ENCODE data around the gene TOB2.

Gene TOB2

GRCh38 chr22:41446639-41447434 is at the start of gene TOB2:
Gene TOB2 (minus strand): TSS chr22:41446801. CDS start chr22:41437345, 9,456 bp downstream.
- DNase-seq = peak; percentile 46 to 82

- no peak for DNase-seq
These were observed 44.9 kb upstream of the TOB2 start for GRCh38 chr22:41491374-41492100.

GRCh38 chr22:41488596-41489385 is 42.2 kb upstream of the TOB2 start:
- no peak for DNase-seq

GRCh38 chr22:41488076-41488475 is 41.5 kb upstream of the TOB2 start:
- DNase-seq = peak; percentile 63 to 89

- DNase-seq = no peak
These were observed 40.7 kb upstream of the TOB2 start for GRCh38 chr22:41487037-41487935.

GRCh38 chr22:41485033-41485432 is 38.4 kb upstream of the TOB2 start:
- DNase-seq = no peak

- DNase-seq = no peak
These were observed 35.8 kb upstream of the TOB2 start for GRCh38 chr22:41482319-41482935.

GRCh38 chr22:41481925-41482318 is 35.3 kb upstream of the TOB2 start:
- no peak for DNase-seq

- DNase-seq = no peak
These were observed 34.7 kb upstream of the TOB2 start for GRCh38 chr22:41481131-41481830.

GRCh38 chr22:41480397-41480735 is 33.8 kb upstream of the TOB2 start:
- DNase-seq = no peak

GRCh38 chr22:41479671-41480396 is 33.2 kb upstream of the TOB2 start:
- peak in 1 of 2 experiments; percentile 48 for DNase-seq

- DNase-seq = no peak
These were observed 32.4 kb upstream of the TOB2 start for GRCh38 chr22:41478891-41479521.

- DNase-seq = no peak
These were observed 31.9 kb upstream of the TOB2 start for GRCh38 chr22:41478473-41478872.

GRCh38 chr22:41474872-41475451 is 28.4 kb upstream of the TOB2 start:
- DNase-seq = no peak

- DNase-seq = no peak
These were observed 25.0 kb upstream of the TOB2 start for GRCh38 chr22:41471568-41471967.

GRCh38 chr22:41470886-41471285 is 24.3 kb upstream of the TOB2 start:
- no peak for DNase-seq

- no peak for DNase-seq
These were observed 22.7 kb upstream of the TOB2 start for GRCh38 chr22:41469218-41469851.

GRCh38 chr22:41468381-41469217 is 22.0 kb upstream of the TOB2 start, which contains the start of the genes ACO2 and PHF5A:
Gene ACO2 (plus strand): TSS chr22:41469117. CDS start chr22:41469147, 30 bp downstream.
Gene PHF5A (minus strand): TSS chr22:41468692. CDS start chr22:41468653, 39 bp downstream.
- DNase-seq = peak; percentile 86 to 87

Data from cerebellar nuclear complex (tissue), 1 donor.